SK-MEL-5 (cell line): Measurements from ENCODE around the gene NINJ1. TPM values are rescaled to one million over a fixed set of nuclear protein-coding genes. Genes with fewer than 3 reads are reported as not detected.
"Not testable (repeated sequence)": the region's sequence is repeated elsewhere in the genome, so short reads cannot be mapped to it uniquely, and the experiment has no call there.

Experiments used
- DNase-seq: peaks from one replicate; pipeline ENCODE4 v3.0.0-alpha.2; 2016; ENCODE audit warnings: low read depth, low spot score
- in situ Hi-C: cut with HindIII; loops from 2 replicates; pipeline ENCODE4 v1.10.0; 2016; ENCODE audit warnings: low sequenced_read_pairs, high pct_unique_total_duplicates, low pct_unique_long_range_greater_than_20kb
- total RNA-seq: library from RNA; depleted of rRNA; stranded (reverse); fragments of >200 nt; shearing (Covaris generic); gene quantifications from 2 replicates; pipeline ENCODE4 v1.2.3, GENCODE V29; 2014

NINJ1 gene
- total RNA-seq, 1 experiment from 2014 or later, result 81.3 TPM

GRCh38 chr9:93126151-93126781 is 7.8 kb downstream of the NINJ1 start:
- in situ Hi-C loops, result no loop called here
- DNase-seq, result no peak

- in situ Hi-C loops, result no loop called here
- DNase-seq, result no peak
These were observed 8.6 kb downstream of the NINJ1 start for GRCh38 chr9:93125331-93125894.

- DNase-seq, result no peak
- in situ Hi-C loops, result no loop called here
These were observed 9.3 kb downstream of the NINJ1 start for GRCh38 chr9:93124793-93125192.

- in situ Hi-C loops, result no loop called here
These were observed 10.3 kb downstream of the NINJ1 start for GRCh38 chr9:93123561-93124283.

GRCh38 chr9:93122721-93123221 is 11.3 kb downstream of the NINJ1 start:
- DNase-seq, result no peak
- in situ Hi-C loops, result no loop called here

More at GRCh38 chr9:93123561-93124283, 10.3 kb downstream of the NINJ1 start:
- DNase-seq, result no peak

- in situ Hi-C loops, result no loop called here
- no peak for DNase-seq
These were observed 12.5 kb downstream of the NINJ1 start for GRCh38 chr9:93121316-93122241.

GRCh38 chr9:93120846-93121315 is 13.2 kb downstream of the NINJ1 start:
- in situ Hi-C loops, result no loop called here
- DNase-seq, result no peak

GRCh38 chr9:93119953-93120845 is 13.9 kb downstream of the NINJ1 start:
- in situ Hi-C loops, result no loop called here
- peak; percentile 88 for DNase-seq

GRCh38 chr9:93119703-93119952 is 14.4 kb downstream of the NINJ1 start:
- DNase-seq, result no peak
- in situ Hi-C loops, result no loop called here

- in situ Hi-C loops, result no loop called here
- DNase-seq, result no peak
These were observed 15.0 kb downstream of the NINJ1 start for GRCh38 chr9:93118863-93119702.

GRCh38 chr9:93117924-93118862 is 15.9 kb downstream of the NINJ1 start:
- in situ Hi-C loops, result no loop called here
- no peak for DNase-seq

GRCh38 chr9:93117521-93117920 is 16.5 kb downstream of the NINJ1 start:
- in situ Hi-C loops, DNase-seq: not testable (repeated sequence)

GRCh38 chr9:93116072-93116961 is 17.7 kb downstream of the NINJ1 start:
- in situ Hi-C loops, result no loop called here
- no peak for DNase-seq

GRCh38 chr9:93115486-93116071 is 18.5 kb downstream of the NINJ1 start:
- in situ Hi-C loops, result no loop called here
- no peak for DNase-seq
